Measurements from ENCODE around the gene REEP1.

DNA sequence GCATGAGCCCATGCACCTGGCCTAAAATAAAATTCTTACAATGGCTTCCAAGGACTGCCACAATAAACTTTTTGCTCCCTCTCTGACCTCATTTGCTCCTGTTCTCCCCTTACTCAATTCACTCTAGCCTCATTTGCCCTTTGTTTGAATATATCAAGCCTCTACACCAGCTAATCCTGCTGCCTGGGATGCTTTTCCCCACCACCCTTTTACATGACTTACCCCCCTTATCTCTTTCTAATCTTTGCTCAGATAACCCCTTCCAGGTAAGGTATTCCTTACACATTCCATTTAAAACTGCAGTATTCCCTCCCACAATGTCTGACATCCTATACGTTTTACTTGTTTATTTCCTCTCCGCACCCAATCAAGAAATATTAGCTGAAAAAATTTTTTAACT lies 164.8 kb downstream of the REEP1 start:
- no peak for TF ChIP-seq POLR2A (IDR thresholded peaks at IDR 0.05; ENCODE audit: low read depth)
- no peak for TF ChIP-seq POLR2AphosphoS5 (IDR thresholded peaks at IDR 0.05)
- TF ChIP-seq, protein P1, sequence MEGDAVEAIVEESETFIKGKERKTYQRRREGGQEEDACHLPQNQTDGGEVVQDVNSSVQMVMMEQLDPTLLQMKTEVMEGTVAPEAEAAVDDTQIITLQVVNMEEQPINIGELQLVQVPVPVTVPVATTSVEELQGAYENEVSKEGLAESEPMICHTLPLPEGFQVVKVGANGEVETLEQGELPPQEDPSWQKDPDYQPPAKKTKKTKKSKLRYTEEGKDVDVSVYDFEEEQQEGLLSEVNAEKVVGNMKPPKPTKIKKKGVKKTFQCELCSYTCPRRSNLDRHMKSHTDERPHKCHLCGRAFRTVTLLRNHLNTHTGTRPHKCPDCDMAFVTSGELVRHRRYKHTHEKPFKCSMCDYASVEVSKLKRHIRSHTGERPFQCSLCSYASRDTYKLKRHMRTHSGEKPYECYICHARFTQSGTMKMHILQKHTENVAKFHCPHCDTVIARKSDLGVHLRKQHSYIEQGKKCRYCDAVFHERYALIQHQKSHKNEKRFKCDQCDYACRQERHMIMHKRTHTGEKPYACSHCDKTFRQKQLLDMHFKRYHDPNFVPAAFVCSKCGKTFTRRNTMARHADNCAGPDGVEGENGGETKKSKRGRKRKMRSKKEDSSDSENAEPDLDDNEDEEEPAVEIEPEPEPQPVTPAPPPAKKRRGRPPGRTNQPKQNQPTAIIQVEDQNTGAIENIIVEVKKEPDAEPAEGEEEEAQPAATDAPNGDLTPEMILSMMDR (IDR thresholded peaks at IDR 0.05) = no peak
- TF ChIP-seq EP300 (IDR thresholded peaks at IDR 0.05) = no peak

All from esophagus muscularis mucosa (tissue), 4 donors.